NCI-H2081 (cell line): ENCODE results near the gene CLEC19A.

Experiments
- DNase-seq, 2 experiments: peaks; one replicate each; lab custom pipeline; 2025; lab: John Stamatoyannopoulos, UW

CLEC19A gene

DNA sequence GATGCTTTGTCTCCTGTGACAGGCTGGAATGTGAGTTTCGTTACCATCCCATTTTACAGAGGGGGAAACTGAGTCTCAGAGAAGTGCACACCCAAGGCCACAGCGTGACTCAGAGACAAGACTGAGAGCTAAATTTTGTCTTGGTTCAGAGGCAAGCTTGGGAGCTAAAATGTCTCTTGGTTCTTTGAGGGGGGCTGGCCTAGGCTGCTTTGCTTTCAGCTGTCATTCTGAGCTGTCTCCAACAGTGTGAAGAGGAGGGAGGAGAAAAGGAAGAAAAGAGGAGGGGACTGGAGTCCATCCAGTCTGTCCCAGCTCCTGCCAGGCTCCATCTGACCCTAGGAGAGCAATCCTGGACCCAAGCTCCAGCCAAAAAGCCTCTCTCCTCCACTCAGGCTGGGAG lies at the start of gene CLEC19A:
TSS of gene CLEC19A (plus strand) at position 301 of the 400 bp plus-strand sequence. CDS start 121 bp downstream, outside the sequence.
- no peak for DNase-seq

DNA sequence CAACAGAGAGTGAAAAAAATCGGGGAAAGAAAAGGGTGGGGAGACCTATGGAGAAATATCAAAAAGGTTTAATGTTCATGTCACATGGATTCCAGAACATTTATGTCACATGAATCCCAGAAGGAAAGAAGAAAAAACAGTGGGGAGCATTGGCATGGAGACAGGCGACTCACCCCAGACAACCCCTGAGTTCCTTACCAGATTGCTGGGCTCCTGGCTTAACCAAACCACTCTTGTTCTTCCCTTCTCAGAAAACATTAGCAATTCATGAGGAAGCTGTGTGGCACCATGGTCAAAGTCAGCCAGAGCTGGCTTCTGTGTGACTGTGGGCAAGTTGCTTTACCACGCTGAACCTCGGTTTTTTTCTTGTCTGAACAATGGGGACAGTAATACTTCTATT lies 49.6 kb upstream of the CLEC19A start:
- DNase-seq = no peak

DNA sequence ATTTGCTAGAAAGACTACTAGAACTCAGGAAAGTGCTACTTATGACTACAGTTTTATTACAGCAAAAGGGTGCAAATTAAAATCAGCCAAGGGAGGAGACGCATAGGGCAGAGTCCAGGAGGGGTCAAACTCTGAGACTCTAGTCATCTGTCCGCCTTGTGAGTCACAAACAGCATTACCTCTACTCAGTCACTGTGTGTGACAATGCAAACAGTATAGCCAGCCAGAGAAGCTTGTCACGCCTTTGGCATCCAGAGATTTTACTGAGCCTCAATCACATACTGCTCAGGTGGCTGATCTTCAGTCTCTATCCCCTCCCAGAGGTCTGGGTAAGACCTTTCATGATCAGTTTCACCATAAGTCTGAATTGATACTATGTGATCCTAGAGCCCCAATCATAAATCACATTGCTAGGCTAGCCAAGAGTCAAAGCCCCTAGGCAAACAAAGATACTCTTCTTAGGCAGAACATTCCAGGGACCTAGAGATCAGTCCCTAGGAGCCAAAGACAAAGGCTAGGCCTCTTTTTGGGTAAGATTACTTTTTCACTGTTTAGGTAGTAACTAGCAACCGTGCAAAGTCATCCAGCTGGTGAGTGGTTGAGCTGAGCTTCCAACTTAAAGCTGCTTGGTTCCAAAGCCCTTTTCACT lies 48.8 kb upstream of the CLEC19A start:
- no peak for DNase-seq

DNA sequence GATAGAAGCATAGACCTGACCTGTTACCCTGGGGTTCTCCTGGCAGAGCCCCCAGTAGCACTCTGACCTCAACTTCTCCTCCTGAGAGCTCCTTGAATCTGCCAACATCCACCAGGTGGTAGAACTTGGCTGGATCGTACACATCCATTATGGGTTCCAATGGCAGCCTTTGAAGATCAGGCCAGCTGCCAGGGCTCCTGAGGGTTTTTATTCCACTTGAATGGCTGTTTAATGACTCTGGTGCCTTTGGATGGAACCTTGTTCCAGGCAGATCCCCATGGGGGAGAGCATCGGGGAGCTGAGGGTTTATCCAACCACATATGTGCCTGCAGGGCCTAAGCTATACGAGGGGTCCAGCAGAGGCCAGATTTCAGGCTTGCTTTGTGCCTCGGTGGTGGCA lies 47.1 kb upstream of the CLEC19A start:
- peak in 1 of 2 experiments; percentile 17 for DNase-seq

DNA sequence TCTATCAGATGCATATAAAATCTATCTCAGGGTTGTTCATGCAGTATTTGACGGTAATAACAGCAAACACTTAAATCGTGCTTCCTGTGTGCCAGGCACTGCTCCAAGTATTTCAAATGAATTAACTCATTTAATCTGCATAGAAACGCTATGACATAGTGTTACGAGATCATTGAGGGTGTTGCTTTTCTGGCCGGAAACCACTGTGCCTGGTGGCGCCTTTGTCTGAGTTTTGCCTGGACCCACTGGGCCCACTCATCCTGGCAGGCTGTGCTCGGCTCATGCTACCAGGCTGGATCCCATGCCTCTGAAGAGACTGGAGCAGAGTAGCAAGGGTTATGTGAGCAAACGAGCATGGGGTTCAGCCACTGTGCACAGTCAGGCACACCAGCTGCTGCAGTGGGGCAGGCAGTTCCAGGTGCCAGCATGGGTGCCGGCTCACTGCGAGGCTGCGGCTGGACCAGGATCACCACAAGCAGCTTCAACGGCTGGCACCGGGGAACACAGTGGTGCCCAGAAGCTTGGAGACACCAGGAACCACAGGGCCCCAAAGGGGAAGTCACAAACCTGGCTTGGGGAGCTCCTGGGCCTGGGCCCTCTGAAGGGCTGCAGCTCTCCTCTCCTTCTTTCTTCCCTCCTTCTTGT lies 45.9 kb upstream of the CLEC19A start:
- DNase-seq = peak in 1 of 2 experiments; percentile 7

DNA sequence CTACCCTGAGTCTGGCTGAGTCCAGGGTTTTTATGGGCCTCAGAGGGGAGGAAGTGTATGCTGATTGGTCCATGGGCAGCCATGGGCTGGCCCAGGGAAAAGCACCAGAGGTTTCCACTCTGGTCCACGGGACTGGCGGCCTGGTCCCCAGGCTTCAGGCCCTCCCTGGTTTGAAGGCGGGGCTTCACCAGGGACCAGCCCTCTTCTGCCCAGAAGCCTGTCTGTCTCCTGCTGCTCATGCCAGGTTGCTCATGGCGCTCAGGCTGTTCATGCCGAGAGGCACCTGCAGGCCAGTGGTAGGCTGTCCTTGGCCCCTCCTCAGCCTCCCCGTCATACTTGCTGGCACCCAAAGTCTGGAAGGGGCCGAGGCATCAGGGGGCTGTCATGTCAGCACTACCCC lies 45.0 kb upstream of the CLEC19A start:
- no peak for DNase-seq

DNA sequence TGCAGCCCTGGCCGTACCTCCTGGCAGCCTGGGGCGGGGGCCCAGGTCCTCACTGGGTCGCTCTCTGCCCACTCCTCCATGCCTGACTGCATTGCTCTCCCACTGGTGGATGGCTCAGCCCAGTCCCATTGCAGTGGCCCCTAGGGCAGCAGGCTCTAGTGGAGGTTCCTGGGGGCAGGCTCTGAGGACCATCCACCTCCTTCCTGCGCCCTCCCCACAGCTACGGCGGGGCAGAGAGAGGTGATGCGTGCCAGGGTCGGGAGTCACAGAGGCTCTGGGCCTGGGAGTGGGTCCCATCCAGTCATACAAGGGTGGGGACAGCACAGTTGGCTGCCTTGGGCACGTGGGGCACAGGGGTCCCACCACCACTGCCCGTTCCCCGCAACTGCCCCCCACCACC lies 44.0 kb upstream of the CLEC19A start:
- no peak for DNase-seq

DNA sequence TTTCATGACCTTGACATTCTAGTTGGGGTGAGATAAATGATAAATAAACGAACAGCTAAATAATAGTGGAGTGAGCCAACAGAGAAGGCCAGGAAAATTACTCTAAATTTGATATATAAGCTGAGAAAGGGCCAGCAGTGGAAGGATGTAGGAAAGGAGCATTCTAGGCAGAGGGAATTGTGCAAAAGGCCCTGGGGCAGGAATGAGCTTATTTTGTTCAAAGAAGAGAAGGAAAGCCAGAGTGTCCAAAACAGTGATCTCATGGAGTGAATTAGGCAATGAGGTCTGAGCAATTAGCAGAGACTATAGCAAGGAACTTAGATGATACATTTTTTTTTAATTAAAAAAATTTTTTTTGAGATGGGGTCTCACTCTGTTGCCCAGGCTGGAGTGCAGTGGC lies 43.3 kb upstream of the CLEC19A start:
- DNase-seq = no peak

DNA sequence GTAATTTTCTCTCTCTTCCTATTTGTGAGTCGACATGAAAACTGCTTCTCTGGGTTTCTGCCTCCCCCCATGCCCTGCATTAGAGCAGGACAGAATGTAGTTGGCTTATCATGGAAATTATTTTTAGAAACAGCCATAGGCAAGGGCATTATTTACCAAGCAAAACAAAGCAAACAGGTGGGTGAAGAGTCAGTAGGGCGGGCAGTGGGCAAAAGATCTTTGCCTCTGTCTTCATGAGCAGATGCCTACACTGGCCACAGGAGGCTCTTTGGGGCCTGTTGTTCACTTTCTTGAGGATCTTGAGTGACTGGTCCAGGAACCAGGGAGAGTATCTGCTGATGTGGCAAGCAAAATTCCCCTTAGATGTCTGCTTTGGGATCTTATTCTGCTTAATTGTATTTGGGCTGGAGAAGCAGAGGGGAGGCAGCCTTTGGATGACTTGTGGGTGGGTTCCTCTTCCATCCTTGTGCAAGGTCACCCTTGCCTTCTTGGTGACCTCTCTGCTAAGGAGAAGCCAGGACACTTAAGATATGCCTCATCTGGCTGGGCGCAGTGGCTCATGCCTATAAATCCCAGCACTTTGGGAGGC lies 42.5 kb upstream of the CLEC19A start:
- no peak for DNase-seq

DNA sequence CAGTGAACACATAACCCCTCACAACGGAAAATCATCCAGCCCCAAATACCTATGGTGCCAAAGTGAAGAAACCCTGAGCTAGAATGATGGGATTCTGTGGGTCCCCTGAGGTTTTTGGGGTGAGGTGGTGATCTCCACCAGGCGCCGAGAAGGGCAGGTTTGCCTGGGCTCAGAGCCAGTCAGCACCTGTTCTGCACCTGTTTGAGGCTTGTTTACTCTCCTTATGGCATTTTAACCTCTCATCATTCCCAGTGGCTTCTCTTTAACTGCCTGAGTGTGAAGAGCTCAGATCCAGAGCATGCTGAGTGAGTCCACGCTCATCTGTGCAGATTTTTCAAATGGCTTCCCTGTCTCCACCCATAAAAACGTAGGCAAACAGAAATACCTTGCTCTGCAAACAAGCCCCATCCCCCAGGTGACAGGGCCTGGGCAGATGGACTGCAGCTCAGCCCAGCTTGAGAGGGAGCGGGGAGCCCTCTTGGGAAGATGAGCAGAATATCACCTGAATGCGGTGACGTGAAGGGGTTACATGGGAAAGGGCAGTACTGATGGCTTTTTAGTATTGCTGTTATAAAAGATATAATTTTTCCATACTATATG lies 40.1 kb upstream of the CLEC19A start:
- DNase-seq = peak; percentile 38 to 82

DNA sequence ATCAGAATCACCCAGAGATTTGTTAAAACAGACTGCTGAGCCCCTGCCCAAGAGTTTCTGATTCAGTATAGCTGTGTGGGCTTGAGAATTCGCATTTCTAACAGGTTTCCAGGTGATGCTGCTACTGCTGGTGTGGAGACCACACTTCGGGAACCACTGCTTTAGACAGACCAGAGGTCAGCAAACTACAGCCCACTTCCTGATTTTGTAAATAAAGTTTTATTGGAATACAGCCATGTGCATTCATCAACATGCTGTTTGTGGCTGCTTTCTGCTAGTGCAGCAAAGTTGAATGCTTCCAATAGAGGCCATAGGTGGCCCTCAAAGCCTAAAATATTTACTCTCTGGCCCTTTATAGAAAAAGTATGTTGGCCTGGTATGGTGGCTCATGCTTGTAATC lies 32.6 kb upstream of the CLEC19A start:
- DNase-seq = no peak

DNA sequence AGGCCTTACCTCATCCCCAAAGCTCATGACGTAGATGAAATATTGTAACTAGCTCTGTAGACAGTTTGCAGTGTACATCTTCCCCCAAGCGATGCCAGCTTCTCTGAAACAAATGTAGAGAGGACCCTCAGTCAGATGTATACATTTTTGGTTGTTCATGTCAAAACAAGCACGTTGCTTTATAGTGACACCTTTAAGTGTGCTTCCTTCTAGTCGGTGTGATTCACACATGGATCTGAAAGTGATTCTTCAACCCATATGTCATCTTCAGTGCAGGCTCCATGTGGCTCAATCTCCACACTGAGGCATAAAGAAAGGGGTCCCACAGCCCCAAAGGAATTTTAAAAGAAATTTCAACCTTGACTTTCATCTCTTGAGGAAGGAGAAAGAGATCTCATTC lies 30.9 kb upstream of the CLEC19A start:
- DNase-seq = no peak

DNA sequence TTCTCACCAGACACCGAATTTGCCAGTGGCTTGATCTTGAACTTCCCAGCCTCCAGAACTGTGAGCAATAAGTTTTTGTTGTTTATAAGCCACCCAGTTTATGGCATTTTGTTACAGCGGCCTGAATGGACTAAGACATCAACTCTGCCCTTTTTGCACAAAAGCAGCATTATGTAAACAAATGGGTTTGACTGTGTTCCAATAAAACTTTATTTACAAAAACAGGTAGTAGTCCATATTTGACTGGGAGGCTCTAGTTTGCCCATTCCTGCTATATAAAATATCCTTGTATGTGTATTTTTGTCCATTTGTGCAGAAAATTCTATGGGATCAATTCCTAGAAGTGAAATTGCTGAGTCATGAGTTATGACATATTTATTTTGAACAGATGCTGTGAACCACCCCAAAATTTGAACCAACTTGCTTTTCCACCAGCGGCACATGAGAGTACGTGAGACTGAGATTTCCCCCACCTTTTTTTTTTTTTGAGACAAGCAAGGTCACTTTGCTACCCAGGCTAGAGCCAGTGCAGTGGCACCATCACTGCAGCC lies 21.3 kb upstream of the CLEC19A start:
- DNase-seq = no peak

DNA sequence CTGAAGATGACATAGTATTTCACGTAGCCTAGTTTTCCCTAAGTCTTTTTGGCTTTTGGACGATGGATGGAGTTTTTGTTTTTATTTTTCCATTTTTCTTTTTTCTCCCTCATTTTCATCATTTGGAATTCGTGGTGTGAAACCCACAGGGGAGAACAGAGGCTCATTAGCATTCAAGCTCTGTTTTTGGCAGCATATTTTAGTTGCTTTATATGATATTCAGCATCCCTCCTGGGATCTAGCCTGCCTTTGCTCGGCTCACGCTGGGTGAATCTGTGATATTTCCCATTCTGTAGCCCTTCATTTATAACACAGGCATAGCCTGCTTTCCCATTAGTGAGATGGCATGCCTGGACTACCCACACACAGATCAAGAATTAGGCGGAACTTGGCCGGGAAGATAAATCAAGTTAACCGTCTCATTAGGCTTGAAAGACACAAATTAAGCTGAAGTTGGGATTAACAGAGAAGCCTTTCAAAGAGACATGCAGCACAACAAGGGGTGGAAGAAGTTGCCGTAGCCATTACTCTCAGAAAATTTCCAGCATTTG lies 20.1 kb upstream of the CLEC19A start:
- no peak for DNase-seq

DNA sequence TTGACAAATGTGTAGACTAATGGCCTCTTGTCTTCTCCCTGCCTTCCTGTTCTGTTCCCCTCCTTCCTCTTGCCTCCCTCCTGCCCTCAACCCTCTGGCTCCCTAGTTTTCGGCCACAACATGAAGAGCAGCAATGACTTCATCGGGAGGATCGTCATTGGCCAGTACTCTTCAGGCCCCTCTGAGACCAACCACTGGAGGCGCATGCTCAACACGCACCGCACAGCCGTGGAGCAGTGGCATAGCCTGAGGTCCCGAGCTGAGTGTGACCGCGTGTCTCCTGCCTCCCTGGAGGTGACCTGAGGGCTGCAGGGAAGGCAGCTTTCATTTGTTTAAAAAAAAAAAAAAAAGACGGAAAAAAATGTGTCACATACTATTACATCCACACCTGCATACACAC lies 18.8 kb upstream of the CLEC19A start:
- DNase-seq = no peak

DNA sequence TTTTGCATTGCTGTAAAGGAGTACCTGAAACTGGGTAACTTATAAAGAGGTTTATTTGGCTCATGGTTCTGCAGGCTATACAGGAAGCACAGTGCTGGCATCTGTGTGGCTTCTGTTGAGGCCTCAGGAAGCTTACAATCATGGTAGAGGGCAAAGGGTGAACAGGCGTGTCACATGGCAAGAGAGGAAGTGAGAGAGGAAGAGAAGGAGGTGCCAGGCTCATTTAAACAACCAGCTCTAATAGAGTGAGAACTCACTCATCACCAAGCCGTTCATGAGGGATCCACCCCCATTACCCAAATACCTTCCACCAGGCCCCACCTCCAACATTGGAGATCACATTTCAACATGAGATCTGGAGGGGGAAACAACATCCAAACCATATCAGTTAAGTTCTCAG lies 16.4 kb upstream of the CLEC19A start:
- DNase-seq = no peak

DNA sequence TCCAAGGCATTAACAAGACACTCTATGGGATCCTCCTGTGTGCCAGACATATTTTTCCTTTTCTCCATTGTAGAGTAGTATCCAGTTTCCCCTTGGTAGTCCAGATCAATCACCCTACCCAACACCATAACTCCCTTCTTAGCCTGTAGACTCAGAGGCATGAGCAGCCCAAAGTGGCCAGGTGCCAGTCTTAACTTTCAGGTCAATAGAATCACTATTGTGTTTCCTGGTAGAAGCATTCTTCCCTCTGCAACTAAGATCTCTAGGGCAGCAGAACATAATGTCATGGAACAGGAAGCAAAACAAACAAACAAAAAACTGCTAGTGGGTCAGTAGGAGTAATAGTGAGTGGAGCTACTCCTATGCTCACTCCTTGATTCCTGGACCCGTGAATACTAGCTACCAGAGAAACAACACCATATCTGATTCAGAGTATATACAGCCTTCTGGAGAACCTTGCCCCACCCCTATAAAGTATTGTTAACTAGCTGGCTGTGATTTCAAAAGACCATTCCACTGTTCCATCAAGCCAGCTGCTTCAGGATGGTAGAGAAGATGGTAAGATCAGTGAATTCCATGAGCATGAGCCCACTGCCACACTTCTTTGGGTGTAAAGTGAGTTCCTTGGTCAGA lies 11.2 kb upstream of the CLEC19A start:
- DNase-seq = no peak

DNA sequence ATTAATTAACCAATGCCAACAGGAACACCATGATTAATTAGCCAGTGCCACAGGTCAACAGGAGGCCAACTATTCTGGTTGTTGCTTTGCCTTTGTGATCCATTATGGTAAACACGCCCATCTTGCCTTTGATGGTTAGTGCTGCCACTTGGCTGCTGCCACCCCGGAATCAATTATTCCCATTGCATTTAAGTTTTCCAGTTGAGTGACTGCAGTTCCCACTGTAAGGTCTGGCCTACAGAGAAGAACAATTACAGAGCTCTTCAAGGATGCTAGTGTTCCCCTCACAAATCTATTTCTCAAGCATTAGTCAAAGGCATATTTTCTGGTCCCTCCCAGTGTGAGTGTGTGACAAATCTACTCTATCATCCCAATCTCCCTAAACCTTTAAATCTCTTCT lies 7.1 kb upstream of the CLEC19A start:
- DNase-seq = no peak

DNA sequence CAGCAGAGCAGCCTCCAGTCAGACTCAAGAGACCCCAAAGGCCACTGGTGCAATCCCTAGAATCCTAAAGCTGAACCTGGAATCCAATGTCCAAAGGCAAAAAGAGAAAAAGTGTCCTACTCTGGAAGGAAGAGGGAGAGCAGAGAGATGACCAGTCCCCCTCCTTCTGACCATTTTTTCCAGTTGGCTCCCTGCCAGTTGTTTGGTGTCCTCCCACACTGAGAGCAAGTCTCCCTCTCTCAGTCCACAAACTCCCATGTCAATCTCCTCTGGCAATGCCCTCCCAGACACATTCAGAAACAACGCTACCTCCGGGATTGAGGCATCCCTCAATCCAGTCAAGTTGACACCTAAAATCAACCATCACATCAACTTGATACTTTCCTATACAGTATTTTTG lies 4.3 kb upstream of the CLEC19A start:
- DNase-seq = no peak

DNA sequence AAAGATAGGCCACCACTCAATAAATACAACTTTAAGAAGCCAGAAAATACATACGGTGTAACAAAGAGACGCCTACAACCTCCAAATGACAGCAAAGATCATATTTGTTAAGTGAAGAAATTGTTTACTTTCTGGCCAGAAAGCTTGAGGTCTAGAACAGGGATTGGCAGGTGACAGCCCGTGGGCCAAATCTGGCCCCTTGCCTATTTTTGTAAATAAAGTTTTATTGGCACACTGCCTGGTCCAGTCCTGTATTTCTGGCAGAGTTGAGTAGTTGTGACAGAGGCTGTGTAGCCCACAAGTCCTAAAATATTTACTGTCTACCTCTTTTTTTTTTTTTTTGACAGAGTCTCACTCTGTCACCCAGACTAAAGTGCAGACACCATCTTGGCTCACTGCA lies 3.4 kb upstream of the CLEC19A start:
- no peak for DNase-seq

DNA sequence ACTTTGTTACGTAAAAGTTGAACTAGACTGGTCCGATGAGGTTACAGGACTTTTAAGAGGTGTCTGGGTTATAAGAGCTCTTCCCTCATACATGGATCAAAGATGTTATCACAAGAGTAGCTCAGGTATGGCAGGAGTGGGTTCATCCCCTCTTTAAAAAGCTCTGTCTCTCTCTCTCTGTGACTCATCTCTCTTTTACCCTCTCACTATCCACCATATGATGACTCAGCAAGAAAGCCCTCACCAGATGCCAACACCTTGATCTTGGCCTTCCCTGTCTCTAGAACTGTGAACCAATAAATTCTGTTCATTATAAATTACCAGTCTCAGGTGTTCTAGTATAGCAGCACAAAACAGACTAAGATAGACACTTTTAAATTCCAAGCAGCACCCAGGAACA lies 1.9 kb upstream of the CLEC19A start:
- no peak for DNase-seq

DNA sequence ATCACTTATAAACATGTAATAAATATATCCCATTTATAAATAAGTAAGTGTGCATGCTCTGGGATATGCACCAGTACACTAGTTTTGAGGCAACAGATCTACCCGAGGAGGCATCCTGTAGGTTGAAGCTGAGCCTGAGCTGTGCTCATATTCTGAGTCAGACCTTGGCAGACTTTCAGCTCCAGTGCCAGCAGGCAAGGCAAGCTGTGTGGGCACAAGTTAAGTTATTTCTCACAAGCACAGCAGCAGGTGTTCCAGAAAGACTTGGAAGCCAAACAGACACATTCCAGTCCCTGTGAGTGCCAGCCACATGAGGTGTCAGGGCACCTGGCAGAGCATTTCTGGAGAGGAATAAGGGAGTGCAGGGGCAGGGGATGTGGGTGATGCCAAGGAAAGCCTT lies 1.3 kb upstream of the CLEC19A start:
- peak in 1 of 2 experiments; percentile 12 for DNase-seq
